B cell (primary cell): ENCODE data around the gene CTTN. TPM values are rescaled to one million over a fixed set of nuclear protein-coding genes. Genes with fewer than 3 reads are reported as not detected.

Source experiments
- ATAC-seq: fragments of 200-7000 bp; cut with Tn5 transposase; one replicate; pipeline ENCODE4 v1.10.0; 2021; ENCODE audit warnings: low read depth, mild to moderate bottlenecking, moderate number of reproducible peaks, moderate library complexity
- CTCF ChIA-PET: fragments of 350-600 bp; sonication (Branson Sonifier 250); formaldehyde crosslinking; loops from one replicate; lab custom pipeline; 2021; ENCODE audit warnings: antibody characterized with exemption, inconsistent platforms; lab: Charles Lee
- POLR2A ChIA-PET: fragments of 350-600 bp; sonication (Branson Sonifier 250); formaldehyde crosslinking; loops from one replicate; lab custom pipeline; 2021; ENCODE audit warnings: antibody characterized with exemption; lab: Charles Lee
- DNase-seq: peaks from one replicate; pipeline ENCODE4 v3.0.0; 2013
- H2AFZ ChIP-seq: 2 replicates; pipeline ENCODE4 v1.6.1; 2012; ENCODE audit warnings: mild to moderate bottlenecking, low read depth, low read length; ENCODE audit not compliant: insufficient read depth, poor library complexity, severe bottlenecking
- H3K27ac ChIP-seq, 2 donors: 1 replicate in 1 of 2; 2 replicates in 1 of 2; pipeline ENCODE4 v1.5.1; 2012 to 2013; ENCODE audit warnings: low read length in 2 of 2, mild to moderate bottlenecking in 2 of 2, moderate library complexity in 1 of 2
- H3K27me3 ChIP-seq, 4 experiments: fragments of 200-600 bp in 1 of 4; sonication (generic) in 1 of 4; replicated peaks in 1 of 4; 1 replicate in 2 of 4; 2 replicates in 2 of 4; pipeline versions ENCODE4 v1.6.1 to v1.7.0; 2013 to 2016; ENCODE audit warnings: low read length in 3 of 4, mild to moderate bottlenecking in 2 of 4, mixed read lengths in 1 of 4, moderate library complexity in 1 of 4; ENCODE audit not compliant: insufficient read depth in 4 of 4, control insufficient read depth in 3 of 4; ENCODE audit errors: control extremely low read depth in 1 of 4
- H3K36me3 ChIP-seq, 2 experiments: replicated peaks in 1 of 2; 1 replicate in 1 of 2; 2 replicates in 1 of 2; pipeline versions ENCODE4 v1.6.1 to v1.7.1; 2013; ENCODE audit warnings: low read length in 1 of 2; ENCODE audit not compliant: insufficient read depth in 2 of 2, control insufficient read depth in 1 of 2; ENCODE audit errors: control extremely low read depth in 1 of 2, extremely low read depth in 1 of 2
- H3K4me1 ChIP-seq, 2 donors: fragments of 200-600 bp in 1 of 2; sonication (generic) in 1 of 2; 1 replicate in 1 of 2; 2 replicates in 1 of 2; pipeline versions ENCODE4 v1.5.1 to v1.6.1; 2013 to 2017; ENCODE audit warnings: low read length in 2 of 2; ENCODE audit not compliant: control insufficient read depth in 2 of 2, insufficient read depth in 2 of 2
- H3K4me2 ChIP-seq: replicated peaks from 2 replicates; pipeline ENCODE3; 2012; ENCODE audit warnings: mild to moderate bottlenecking, low read depth, low read length; ENCODE audit not compliant: poor library complexity, severe bottlenecking
- H3K4me3 ChIP-seq, 5 experiments: fragments of 200-600 bp in 1 of 5; sonication (generic) in 1 of 5; 1 replicate in 3 of 5; 2 replicates in 2 of 5; pipeline versions ENCODE4 v1.5.1 to v1.7.0; 2011 to 2016; ENCODE audit warnings: low read length in 4 of 5, mild to moderate bottlenecking in 4 of 5, low read depth in 2 of 5, control low read depth in 1 of 5, moderate library complexity in 1 of 5; ENCODE audit not compliant: insufficient read depth in 1 of 5; ENCODE audit errors: control extremely low read depth in 1 of 5, extremely low read depth in 1 of 5
- H3K79me2 ChIP-seq: fragments of 200-600 bp; sonication (generic); one replicate; pipeline ENCODE4 v1.6.0; 2016; ENCODE audit warnings: low read length; ENCODE audit not compliant: control insufficient read depth, insufficient read depth
- H3K9ac ChIP-seq: fragments of 200-600 bp; sonication (generic); 2 replicates; pipeline ENCODE4 v1.6.1; 2017; ENCODE audit warnings: mild to moderate bottlenecking, low read length, moderate library complexity
- H3K9me3 ChIP-seq, 3 donors: one replicate each; pipeline versions ENCODE4 v1.6.1 to v1.7.1; 2013; ENCODE audit warnings: low read length in 2 of 3; ENCODE audit not compliant: control insufficient read depth in 2 of 3, insufficient read depth in 1 of 3; ENCODE audit errors: control extremely low read depth in 1 of 3
- H4K20me1 ChIP-seq: 2 replicates; pipeline ENCODE4 v1.6.0; 2012; ENCODE audit warnings: mild to moderate bottlenecking, low read length; ENCODE audit not compliant: insufficient read depth, control insufficient read depth, poor library complexity, severe bottlenecking
- H3K27ac Mint-ChIP-seq: one replicate; pipeline ENCODE4 v1.8.0; 2021; ENCODE audit warnings: mixed read lengths
- H3K27me3 Mint-ChIP-seq: one replicate; pipeline ENCODE4 v1.8.0; 2021; ENCODE audit warnings: mixed read lengths
- H3K4me1 Mint-ChIP-seq: one replicate; pipeline ENCODE4 v1.8.0; 2021; ENCODE audit warnings: mixed read lengths
- H3K4me3 Mint-ChIP-seq: one replicate; pipeline ENCODE4 v1.8.0; 2021; ENCODE audit warnings: mixed read lengths
- H3K9me3 Mint-ChIP-seq: one replicate; pipeline ENCODE4 v1.8.0; 2022; ENCODE audit warnings: mixed read lengths; ENCODE audit not compliant: insufficient read depth
- EZH2 ChIP-seq: IDR thresholded peaks from 2 replicates; pipeline ENCODE4 v1.6.1; 2012; ENCODE audit warnings: borderline replicate concordance, low read depth, mild to moderate bottlenecking, moderate library complexity, low read length; ENCODE audit not compliant: insufficient read depth, poor library complexity, severe bottlenecking
- WGBS: methylation state at CpG from one replicate; pipeline ENCODE4 v1.1.5; 2013; ENCODE audit warnings: missing lambda C conversion rate; ENCODE audit not compliant: insufficient coverage; 5-methylcytosine and 5-hydroxymethylcytosine counted together
- intact Hi-C: fragments of 100-400 bp; cut with micrococcal nuclease; formaldehyde crosslinking; loops from one replicate; pipeline ENCODE4 v1.10.0; 2022
- polyA plus RNA-seq: library from polyadenylated mRNA; depleted of rRNA; stranded (reverse); fragments of >200 nt; gene quantifications from 2 replicates; pipeline ENCODE4 v1.2.3, GENCODE V29; 2012
- total RNA-seq, 2 donors: library from RNA; stranded (reverse); fragments of 120-200 nt in 1 of 2; gene quantifications; 1 replicate in 1 of 2; 2 replicates in 1 of 2; pipeline versions ENCODE4 v1.2.3 to v1.2.4, GENCODE V29; 2013 to 2022
- TF ChIP-seq, protein P1 (sequence below): fragments of 200-600 bp; IDR thresholded peaks from one replicate; pipeline ENCODE4 v1.8.0; 2022; ENCODE audit warnings: antibody characterized with exemption, mild to moderate bottlenecking

CTTN gene
- total and polyA plus RNA-seq, 2 donors (not counting 1 experiment from before 2014, with no cell fraction given) = 0.34 TPM; not detected in 1

DNA sequence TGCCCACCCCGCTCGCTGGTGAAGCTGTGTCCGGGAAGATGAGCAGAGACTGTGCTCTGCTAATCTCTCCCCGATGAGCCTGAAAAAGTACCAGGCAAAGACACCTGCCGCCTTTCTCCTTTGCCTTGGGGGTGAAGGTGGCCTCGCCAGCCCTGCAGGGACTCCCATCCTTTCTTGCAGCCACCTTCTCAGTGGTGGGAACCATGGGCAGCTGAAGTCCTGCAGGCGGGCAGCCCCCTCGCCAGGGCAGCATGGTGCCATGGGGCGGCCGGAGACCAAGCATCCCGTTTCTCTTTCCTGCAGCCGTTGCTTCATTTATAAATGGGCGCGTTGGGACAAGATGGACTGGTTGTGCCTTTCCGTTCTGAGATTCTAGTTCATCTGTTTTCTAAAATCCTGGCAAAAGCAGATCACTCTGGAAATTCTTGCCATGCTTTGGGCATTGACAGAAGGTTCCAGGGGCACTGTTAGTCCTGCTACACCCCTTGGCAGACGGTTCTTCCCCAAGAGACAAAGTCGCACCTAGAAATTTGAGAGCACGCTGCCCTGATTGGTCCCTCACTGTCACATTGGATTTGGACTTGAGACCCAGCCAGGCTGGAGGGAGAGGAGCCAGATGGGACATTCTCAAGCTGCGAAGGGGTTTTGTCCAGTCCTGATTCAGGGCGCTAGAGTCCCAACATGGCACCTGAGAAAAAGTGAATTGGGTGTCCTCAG lies 7.5 kb downstream of the CTTN start:
- Histone ChIP-seq H3K4me3 (no peak overlapping the region), H3K4me2 (no peak overlapping the region), H3K79me2 (no peaks in the 10 kb centered on the region), H3K27ac (no peak overlapping the region), H4K20me1 (no peaks in the 10 kb centered on the region), H3K9me3 (peaks cover 0 to 6% (median 0%) of the 10 kb centered on the region in 3 donors), H2AFZ (no peak overlapping the region), H3K36me3 (no peaks in the 10 kb centered on the region), H3K27me3 (peaks cover 0 to 14% (median 5%) of the 10 kb centered on the region in 4 experiments), H3K9ac (no peak overlapping the region), H3K4me1 (no peaks in the 10 kb centered on the region)
- ATAC-seq (no peak), DNase-seq (no peak)
- TF ChIP-seq EZH2 = no peak
- TF ChIP-seq, protein P1, sequence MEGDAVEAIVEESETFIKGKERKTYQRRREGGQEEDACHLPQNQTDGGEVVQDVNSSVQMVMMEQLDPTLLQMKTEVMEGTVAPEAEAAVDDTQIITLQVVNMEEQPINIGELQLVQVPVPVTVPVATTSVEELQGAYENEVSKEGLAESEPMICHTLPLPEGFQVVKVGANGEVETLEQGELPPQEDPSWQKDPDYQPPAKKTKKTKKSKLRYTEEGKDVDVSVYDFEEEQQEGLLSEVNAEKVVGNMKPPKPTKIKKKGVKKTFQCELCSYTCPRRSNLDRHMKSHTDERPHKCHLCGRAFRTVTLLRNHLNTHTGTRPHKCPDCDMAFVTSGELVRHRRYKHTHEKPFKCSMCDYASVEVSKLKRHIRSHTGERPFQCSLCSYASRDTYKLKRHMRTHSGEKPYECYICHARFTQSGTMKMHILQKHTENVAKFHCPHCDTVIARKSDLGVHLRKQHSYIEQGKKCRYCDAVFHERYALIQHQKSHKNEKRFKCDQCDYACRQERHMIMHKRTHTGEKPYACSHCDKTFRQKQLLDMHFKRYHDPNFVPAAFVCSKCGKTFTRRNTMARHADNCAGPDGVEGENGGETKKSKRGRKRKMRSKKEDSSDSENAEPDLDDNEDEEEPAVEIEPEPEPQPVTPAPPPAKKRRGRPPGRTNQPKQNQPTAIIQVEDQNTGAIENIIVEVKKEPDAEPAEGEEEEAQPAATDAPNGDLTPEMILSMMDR = no peak
- no peaks in the 10 kb centered on the region for H3K9me3 Mint-ChIP-seq
- intact Hi-C loops = no loop called here
- ChIA-PET CTCF (no interaction called here), POLR2A (no interaction called here)
- H3K27me3 Mint-ChIP-seq = peaks cover 20% of the 10 kb centered on the region
- peaks cover under 1% of the 10 kb centered on the region for H3K4me1 Mint-ChIP-seq
- no peak overlapping the region for H3K27ac Mint-ChIP-seq
- 98% methylated on average over 20 of the region's 20 CpGs for WGBS
- no peak overlapping the region for H3K4me3 Mint-ChIP-seq

- Histone ChIP-seq H3K9me3 (peaks cover 0 to 8% (median 0%) of the 10 kb centered on the region in 3 donors), H3K27ac (no peak overlapping the region), H3K4me3 (no peak overlapping the region), H3K27me3 (peaks cover 0 to 19% (median 5%) of the 10 kb centered on the region in 4 experiments), H4K20me1 (no peaks in the 10 kb centered on the region), H3K36me3 (no peaks in the 10 kb centered on the region), H3K79me2 (no peaks in the 10 kb centered on the region), H2AFZ (no peak overlapping the region), H3K9ac (no peak overlapping the region), H3K4me2 (no peak overlapping the region), H3K4me1 (no peaks in the 10 kb centered on the region)
- ATAC-seq = no peak
- Mint-ChIP-seq H3K4me1 (no peaks in the 10 kb centered on the region), H3K9me3 (no peaks in the 10 kb centered on the region), H3K4me3 (no peak overlapping the region), H3K27ac (no peak overlapping the region), H3K27me3 (peaks cover 27% of the 10 kb centered on the region)
- TF ChIP-seq, protein P1 = no peak
- no peak for TF ChIP-seq EZH2
- ChIA-PET POLR2A (no interaction called here), CTCF (no interaction called here)
- DNase-seq = no peak
- 92% methylated on average over 11 of the region's 13 CpGs for WGBS
- intact Hi-C loops = no loop called here
Measured at GRCh38 chr11:70407121-70407520, 8.8 kb downstream of the CTTN start.
